Chondrocyte (in vitro differentiated cells): ENCODE measurements around the gene CHAT. TPM values are rescaled to one million over a fixed set of nuclear protein-coding genes. Genes with fewer than 3 reads are reported as not detected.

Experiments used
- DNase-seq: peaks from one replicate; pipeline ENCODE4 v3.0.0; 2021; ENCODE audit warnings: mixed read lengths, low spot score
- H3K27ac Mint-ChIP-seq: one replicate; pipeline ENCODE4 v1.8.0; 2021; ENCODE audit warnings: mild to moderate bottlenecking, moderate library complexity, mixed read lengths; ENCODE audit not compliant: unreplicated experiment
- H3K27me3 Mint-ChIP-seq: 2 replicates; pipeline ENCODE4 v1.8.0; 2021; ENCODE audit warnings: low read depth, mixed read lengths
- H3K36me3 Mint-ChIP-seq: 2 replicates; pipeline ENCODE4 v1.8.0; 2021; ENCODE audit warnings: low read depth, mixed read lengths
- H3K4me1 Mint-ChIP-seq: 2 replicates; pipeline ENCODE4 v1.8.0; 2021; ENCODE audit warnings: low read depth, mild to moderate bottlenecking, mixed read lengths
- H3K4me3 Mint-ChIP-seq: one replicate; pipeline ENCODE4 v1.8.0; 2021; ENCODE audit warnings: mild to moderate bottlenecking, moderate library complexity, mixed read lengths; ENCODE audit not compliant: unreplicated experiment
- H3K9me3 Mint-ChIP-seq: 2 replicates; pipeline ENCODE4 v1.8.0; 2021; ENCODE audit warnings: low read depth, mixed read lengths
- CTCF ChIP-seq: fragments of 200-600 bp; sonication (generic); IDR thresholded peaks from 2 replicates; pipeline ENCODE4 v1.5.0; 2021; ENCODE audit warnings: antibody characterized with exemption, mild to moderate bottlenecking, moderate library complexity
- total RNA-seq: library from RNA; stranded (reverse); gene quantifications from 3 replicates; pipeline ENCODE4 v1.2.1, GENCODE V29; 2021

Gene CHAT
- total RNA-seq, 1 donor from 2014 or later: not detected

- no peak for DNase-seq
- no peak overlapping the region for H3K27ac Mint-ChIP-seq
- TF ChIP-seq CTCF: no peak
- no peaks in the 10 kb centered on the region for H3K36me3 Mint-ChIP-seq
- peaks cover 50% of the 10 kb centered on the region for H3K27me3 Mint-ChIP-seq
- peaks cover 10% of the 10 kb centered on the region for H3K9me3 Mint-ChIP-seq
- H3K4me3 Mint-ChIP-seq: no peak overlapping the region
- H3K4me1 Mint-ChIP-seq: no peaks in the 10 kb centered on the region
Observed at GRCh38 chr10:49690698-49691356, 77.0 kb downstream of the CHAT start.

DNA sequence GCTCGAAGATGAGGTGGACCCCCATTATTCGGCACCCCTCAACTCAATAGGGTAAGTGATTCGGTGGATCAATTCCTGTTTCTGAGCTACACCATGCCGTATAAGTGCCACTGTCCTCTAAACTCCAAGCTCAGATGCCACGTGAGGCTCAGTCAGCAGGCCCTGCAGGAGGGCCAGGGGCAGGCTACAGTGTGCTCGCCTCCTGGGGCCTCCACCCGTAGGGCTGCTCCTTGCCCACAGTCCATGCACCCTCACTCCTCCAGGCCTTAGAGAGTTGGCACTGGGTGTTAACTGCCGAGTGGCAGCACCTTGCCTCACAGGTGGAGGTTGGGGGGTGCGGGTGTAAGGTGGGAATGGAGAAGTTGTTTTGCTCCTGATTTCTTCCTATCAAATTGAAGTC, 77.8 kb downstream of the CHAT start:
- no peak overlapping the region for H3K27ac Mint-ChIP-seq
- peaks cover 55% of the 10 kb centered on the region for H3K27me3 Mint-ChIP-seq
- no peak for TF ChIP-seq CTCF
- H3K36me3 Mint-ChIP-seq: no peaks in the 10 kb centered on the region
- H3K9me3 Mint-ChIP-seq: peaks cover 5% of the 10 kb centered on the region
- no peaks in the 10 kb centered on the region for H3K4me1 Mint-ChIP-seq
- no peak overlapping the region for H3K4me3 Mint-ChIP-seq
- no peak for DNase-seq

DNA sequence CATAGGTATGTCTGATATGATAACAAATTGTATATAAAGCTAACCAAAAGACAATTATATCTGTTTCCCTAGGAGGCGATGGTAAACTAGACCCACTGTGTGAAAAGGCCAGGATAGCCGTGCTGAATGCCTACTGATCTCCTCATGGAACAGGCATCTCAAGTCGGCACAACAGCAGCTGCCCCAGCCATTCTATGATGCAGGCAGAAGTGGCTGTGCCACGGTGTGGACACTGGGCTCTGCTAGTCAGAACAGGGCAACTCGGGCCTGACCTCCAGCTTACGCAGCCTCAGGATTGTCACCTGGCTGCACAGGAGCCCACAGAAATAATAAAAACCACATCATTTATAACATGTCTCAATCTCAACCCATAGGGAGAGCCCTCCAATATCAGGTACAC, 80.6 kb downstream of the CHAT start:
- H3K4me3 Mint-ChIP-seq: no peak overlapping the region
- DNase-seq: no peak
- no peaks in the 10 kb centered on the region for H3K36me3 Mint-ChIP-seq
- H3K9me3 Mint-ChIP-seq: peaks cover 2% of the 10 kb centered on the region
- H3K27ac Mint-ChIP-seq: no peak overlapping the region
- peaks cover 34% of the 10 kb centered on the region for H3K27me3 Mint-ChIP-seq
- no peak for TF ChIP-seq CTCF
- H3K4me1 Mint-ChIP-seq: no peaks in the 10 kb centered on the region

- H3K27me3 Mint-ChIP-seq: peaks cover 17% of the 10 kb centered on the region
- TF ChIP-seq CTCF: no peak
- H3K27ac Mint-ChIP-seq: no peak overlapping the region
- peaks cover 2% of the 10 kb centered on the region for H3K9me3 Mint-ChIP-seq
- H3K36me3 Mint-ChIP-seq: no peaks in the 10 kb centered on the region
- H3K4me1 Mint-ChIP-seq: no peaks in the 10 kb centered on the region
- no peak overlapping the region for H3K4me3 Mint-ChIP-seq
- DNase-seq: no peak
Observed at GRCh38 chr10:49696311-49696710, 82.5 kb downstream of the CHAT start.

DNA sequence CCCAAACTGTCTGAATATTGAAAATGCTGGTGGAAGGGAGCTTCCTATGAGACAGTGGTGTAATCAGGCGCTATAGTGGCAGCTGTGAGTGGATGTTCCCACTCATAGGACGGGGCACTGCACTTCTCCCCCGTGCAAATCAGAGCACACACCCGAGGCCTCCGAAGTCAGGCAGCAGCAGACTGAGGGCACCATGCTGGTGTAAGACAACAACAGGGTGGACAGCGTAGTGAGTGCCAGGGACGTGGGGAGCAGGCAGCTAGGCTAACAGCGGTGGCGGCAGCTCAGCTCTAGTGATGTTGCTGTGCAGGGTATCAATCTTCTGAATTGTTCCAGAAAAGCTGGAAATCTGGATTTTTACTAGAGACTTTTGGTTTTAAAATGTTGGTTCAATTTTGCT, 84.8 kb downstream of the CHAT start:
- no peaks in the 10 kb centered on the region for H3K36me3 Mint-ChIP-seq
- no peak for TF ChIP-seq CTCF
- no peaks in the 10 kb centered on the region for H3K9me3 Mint-ChIP-seq
- H3K27ac Mint-ChIP-seq: no peak overlapping the region
- no peak overlapping the region for H3K4me3 Mint-ChIP-seq
- peaks cover 16% of the 10 kb centered on the region for H3K27me3 Mint-ChIP-seq
- no peaks in the 10 kb centered on the region for H3K4me1 Mint-ChIP-seq
- DNase-seq: no peak
